Adipocyte (in vitro differentiated cells): ENCODE measurements around the gene PPP3CA.
A peak's percentile ranks its signal among the peaks of the same experiment; 100 is the strongest.
"Not testable (repeated sequence)": the region's sequence is repeated elsewhere in the genome, so short reads cannot be mapped to it uniquely, and the experiment has no call there.

Experiments
- DNase-seq: peaks from one replicate; pipeline ENCODE4 v3.0.0-alpha.2; 2015; ENCODE audit warnings: low read depth
- H3K27me3 ChIP-seq: replicated peaks from 2 replicates; pipeline ENCODE4 v1.7.0; 2013; ENCODE audit warnings: mild to moderate bottlenecking, low read length, moderate library complexity; ENCODE audit not compliant: control insufficient read depth, insufficient read depth
- H3K36me3 ChIP-seq: 2 replicates; pipeline ENCODE4 v1.7.0; 2013; ENCODE audit warnings: low read length, mild to moderate bottlenecking, moderate library complexity; ENCODE audit not compliant: control insufficient read depth, insufficient read depth, severe bottlenecking
- H3K4me1 ChIP-seq: 2 replicates; pipeline ENCODE4 v1.7.0; 2013; ENCODE audit warnings: mild to moderate bottlenecking, low read length, moderate library complexity; ENCODE audit not compliant: control insufficient read depth, insufficient read depth
- H3K4me3 ChIP-seq: 2 replicates; pipeline ENCODE4 v1.7.0; 2013; ENCODE audit warnings: mild to moderate bottlenecking, low read length, moderate library complexity
- H3K9ac ChIP-seq: 2 replicates; pipeline ENCODE4 v1.7.0; 2013; ENCODE audit warnings: mild to moderate bottlenecking, low read length, moderate library complexity
- H3K9me3 ChIP-seq: 2 replicates; pipeline ENCODE4 v1.7.0; 2013; ENCODE audit warnings: mild to moderate bottlenecking, low read length, moderate library complexity; ENCODE audit not compliant: control insufficient read depth

Gene PPP3CA

GRCh38 chr4:101131058-101131457 lies 216.3 kb downstream of the PPP3CA start:
- not testable (repeated sequence) for H3K4me3 ChIP-seq, H3K27me3 ChIP-seq, H3K36me3 ChIP-seq, H3K9me3 ChIP-seq, H3K9ac ChIP-seq, DNase-seq
- H3K4me1 ChIP-seq: peaks cover 22% of the 10 kb centered on the region

DNA sequence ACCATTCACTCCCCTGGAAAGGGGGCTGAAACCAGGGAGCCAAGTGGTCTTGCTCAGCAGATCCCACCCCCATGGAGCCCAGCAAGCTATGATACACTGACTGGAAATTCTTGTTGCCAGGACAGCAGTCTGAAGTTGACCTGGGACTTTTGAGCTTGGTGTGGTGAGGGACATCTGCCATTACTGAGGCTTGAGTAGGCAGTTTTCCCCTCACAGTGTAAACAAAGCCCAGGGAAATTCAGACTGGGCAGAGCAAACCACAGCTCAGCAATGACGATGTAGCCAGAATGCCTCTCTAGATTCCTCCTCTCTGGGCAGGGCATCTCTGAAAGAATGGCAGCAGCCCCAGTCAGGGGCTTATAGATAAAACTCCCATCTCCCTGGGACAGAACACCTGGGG lies 218.4 kb downstream of the PPP3CA start:
- not testable (repeated sequence) for H3K36me3 ChIP-seq, DNase-seq, H3K27me3 ChIP-seq, H3K9me3 ChIP-seq, H3K4me3 ChIP-seq, H3K9ac ChIP-seq
- peaks cover 25% of the 10 kb centered on the region for H3K4me1 ChIP-seq

DNA sequence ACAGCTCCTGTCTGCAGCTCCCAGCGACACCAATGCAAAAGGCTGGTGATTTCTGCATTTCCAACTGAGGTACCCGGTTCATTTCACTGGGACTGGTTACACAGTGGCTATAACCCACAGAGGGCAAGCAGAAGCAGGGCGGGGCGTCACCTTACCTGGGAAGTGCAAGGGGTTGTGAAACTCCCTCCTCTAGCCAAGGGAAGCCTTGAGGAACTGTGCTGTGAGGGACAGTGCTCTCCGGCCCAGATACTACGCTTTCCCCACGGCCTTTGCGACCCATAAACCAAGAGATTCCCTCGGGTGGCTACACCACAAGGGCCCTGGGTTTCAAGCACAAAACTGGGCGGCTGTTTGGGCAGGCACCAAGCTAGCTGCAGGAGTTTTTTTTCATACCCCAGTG lies 218.9 kb downstream of the PPP3CA start:
- Histone ChIP-seq H3K9ac (no peak overlapping the region), H3K9me3 (no peaks in the 10 kb centered on the region), H3K27me3 (no peaks in the 10 kb centered on the region), H3K4me3 (no peak overlapping the region), H3K36me3 (no peaks in the 10 kb centered on the region), H3K4me1 (peaks cover 25% of the 10 kb centered on the region)
- DNase-seq: no peak

DNA sequence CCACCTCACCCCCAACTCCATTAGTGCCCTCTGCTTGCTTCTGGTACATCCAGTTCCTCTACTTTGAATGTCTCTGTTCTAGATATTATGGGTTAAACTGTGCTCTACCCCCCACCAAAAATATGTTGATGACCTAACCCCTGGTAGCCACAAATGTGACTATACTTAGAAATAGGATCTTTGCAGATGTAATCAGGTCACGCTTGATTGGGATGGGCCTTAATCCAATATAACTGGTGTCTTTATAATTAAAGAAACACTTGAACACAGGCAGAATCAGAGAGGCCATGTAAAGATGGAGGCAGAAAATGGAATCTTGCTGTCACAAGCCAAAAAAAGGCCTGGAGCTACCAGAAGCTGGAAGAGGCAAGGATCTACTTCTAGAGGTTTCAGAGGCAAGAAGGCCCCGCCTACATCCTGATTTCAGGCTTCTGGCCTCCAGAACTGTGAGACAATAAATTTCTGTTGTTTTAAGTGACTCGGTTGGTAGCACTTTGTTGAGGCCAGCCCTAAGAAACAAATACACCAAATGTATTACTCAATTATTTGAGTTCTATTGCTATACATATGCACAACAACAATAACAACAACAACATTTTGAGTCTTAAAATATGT lies 220.0 kb downstream of the PPP3CA start:
- Histone ChIP-seq H3K27me3 (no peaks in the 10 kb centered on the region), H3K4me3 (no peak overlapping the region), H3K36me3 (no peaks in the 10 kb centered on the region), H3K4me1 (peaks cover 25% of the 10 kb centered on the region), H3K9me3 (no peaks in the 10 kb centered on the region), H3K9ac (no peak overlapping the region)
- DNase-seq: no peak

DNA sequence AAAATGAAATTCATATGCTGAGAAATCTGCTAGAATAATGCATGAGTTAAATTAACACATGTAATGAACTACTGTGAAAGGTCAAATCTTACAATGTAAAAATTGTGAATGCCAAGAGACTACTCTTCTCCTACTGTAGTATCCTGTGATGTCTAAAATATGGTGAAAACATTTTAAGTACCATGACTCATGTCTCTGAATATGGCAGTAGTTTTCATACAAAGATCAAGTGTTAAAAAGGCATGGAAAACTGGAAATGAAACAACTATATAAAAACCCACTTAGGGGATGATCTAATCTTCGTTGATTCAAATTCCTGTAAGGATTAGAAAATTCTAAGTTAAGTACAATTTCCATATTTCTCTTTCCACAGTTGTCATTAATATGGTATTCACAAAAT lies 221.3 kb downstream of the PPP3CA start:
- no peak overlapping the region for H3K9ac ChIP-seq
- DNase-seq: peak; percentile 25
- H3K4me3 ChIP-seq: no peak overlapping the region
- no peaks in the 10 kb centered on the region for H3K36me3 ChIP-seq
- peaks cover 25% of the 10 kb centered on the region for H3K4me1 ChIP-seq
- no peaks in the 10 kb centered on the region for H3K9me3 ChIP-seq
- H3K27me3 ChIP-seq: no peaks in the 10 kb centered on the region

- no peak overlapping the region for H3K4me3 ChIP-seq
- no peak for DNase-seq
- no peaks in the 10 kb centered on the region for H3K27me3 ChIP-seq
- H3K4me1 ChIP-seq: peaks cover 25% of the 10 kb centered on the region
- H3K9me3 ChIP-seq: no peaks in the 10 kb centered on the region
- H3K9ac ChIP-seq: no peak overlapping the region
- no peaks in the 10 kb centered on the region for H3K36me3 ChIP-seq
These were observed 222.0 kb downstream of the PPP3CA start for GRCh38 chr4:101125045-101125942.

DNA sequence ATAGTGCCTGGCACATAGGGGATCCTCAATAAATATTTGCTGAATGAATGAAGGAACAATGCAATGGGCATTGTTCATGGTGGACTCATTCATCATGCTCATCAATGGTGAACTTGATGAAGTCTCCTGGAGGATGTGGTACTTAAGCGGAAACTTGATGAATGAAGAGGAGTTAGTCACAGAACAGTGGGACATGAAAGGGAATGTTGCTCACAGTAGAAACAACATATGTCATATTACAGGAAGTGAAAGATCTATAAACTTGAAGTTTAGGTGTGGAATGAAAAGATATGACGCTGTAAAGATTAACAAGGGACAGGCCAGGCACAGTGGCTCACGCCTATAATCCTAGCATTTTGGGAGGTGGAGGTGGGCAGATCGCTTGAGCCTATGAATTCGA lies 224.1 kb downstream of the PPP3CA start:
- H3K9ac ChIP-seq: no peak overlapping the region
- no peaks in the 10 kb centered on the region for H3K36me3 ChIP-seq
- H3K4me1 ChIP-seq: peaks cover 25% of the 10 kb centered on the region
- DNase-seq: no peak
- no peaks in the 10 kb centered on the region for H3K27me3 ChIP-seq
- no peak overlapping the region for H3K4me3 ChIP-seq
- H3K9me3 ChIP-seq: no peaks in the 10 kb centered on the region

DNA sequence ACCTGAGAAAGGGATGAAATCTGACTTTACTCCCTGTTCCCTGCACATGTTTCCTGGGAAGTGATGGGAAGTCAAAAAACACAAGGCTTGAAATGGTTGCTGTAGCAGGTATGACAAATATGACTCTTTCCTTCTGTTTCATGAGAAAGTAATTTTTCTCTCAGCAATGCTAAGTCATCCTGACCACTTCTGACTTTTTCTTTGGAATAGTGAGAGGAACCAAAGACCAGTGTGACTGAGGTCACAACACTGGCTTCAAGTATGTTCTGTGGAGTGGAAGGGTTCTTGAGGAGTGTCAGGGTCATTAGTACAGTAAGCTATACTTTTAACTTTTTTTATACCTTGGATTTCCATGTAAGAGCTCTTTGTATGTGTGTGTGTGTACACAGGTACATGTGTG lies 225.3 kb downstream of the PPP3CA start:
- Histone ChIP-seq H3K36me3 (no peaks in the 10 kb centered on the region), H3K4me1 (peaks cover 18% of the 10 kb centered on the region), H3K27me3 (no peaks in the 10 kb centered on the region), H3K9ac (no peak overlapping the region), H3K9me3 (no peaks in the 10 kb centered on the region), H3K4me3 (no peak overlapping the region)
- DNase-seq: no peak

GRCh38 chr4:101119141-101119540 lies 228.2 kb downstream of the PPP3CA start:
- no peak overlapping the region for H3K4me3 ChIP-seq
- no peaks in the 10 kb centered on the region for H3K9me3 ChIP-seq
- H3K4me1 ChIP-seq: peaks cover 11% of the 10 kb centered on the region

GRCh38 chr4:101118617-101119016 lies 228.7 kb downstream of the PPP3CA start:
- DNase-seq: no peak
- peaks cover 11% of the 10 kb centered on the region for H3K4me1 ChIP-seq
- no peaks in the 10 kb centered on the region for H3K36me3 ChIP-seq
- no peaks in the 10 kb centered on the region for H3K27me3 ChIP-seq
- H3K4me3 ChIP-seq: no peak overlapping the region
- H3K9me3 ChIP-seq: no peaks in the 10 kb centered on the region
- no peak overlapping the region for H3K9ac ChIP-seq

More at GRCh38 chr4:101119141-101119540, 228.2 kb downstream of the PPP3CA start:
- Histone ChIP-seq H3K27me3 (no peaks in the 10 kb centered on the region), H3K36me3 (no peaks in the 10 kb centered on the region), H3K9ac (no peak overlapping the region)
- no peak for DNase-seq

GRCh38 chr4:101115887-101116286 lies 231.4 kb downstream of the PPP3CA start:
- Histone ChIP-seq H3K4me3 (no peak overlapping the region), H3K4me1 (peaks cover 11% of the 10 kb centered on the region), H3K9ac (no peak overlapping the region), H3K36me3 (no peaks in the 10 kb centered on the region), H3K9me3 (no peaks in the 10 kb centered on the region), H3K27me3 (no peaks in the 10 kb centered on the region)
- DNase-seq: no peak
